WTC11 (cell line): ENCODE measurements around the gene PHB1. TPM values are rescaled to one million over a fixed set of nuclear protein-coding genes. Genes with fewer than 3 reads are reported as not detected.
A peak's percentile ranks its signal among the peaks of the same experiment; 100 is the strongest.

Experiments
- ATAC-seq: fragments of 200-7000 bp; cut with Tn5 transposase; 2 replicates; pipeline ENCODE4 v1.10.0; 2021; ENCODE audit warnings: mild to moderate bottlenecking, moderate library complexity
- CTCF ChIA-PET: fragments of 300-600 bp; sonication (Branson Sonifier 250); formaldehyde crosslinking; loops from one replicate; lab custom pipeline; 2021; ENCODE audit warnings: antibody characterized with exemption; lab: Charles Lee
- POLR2A ChIA-PET: fragments of 350-600 bp; sonication (Branson Sonifier 250); formaldehyde crosslinking; loops from one replicate; lab custom pipeline; 2021; ENCODE audit warnings: antibody characterized with exemption; lab: Charles Lee
- DNase-seq: peaks from one replicate; pipeline ENCODE4 v3.0.0; 2021; ENCODE audit warnings: low spot score
- H3K27ac Mint-ChIP-seq: 2 replicates; pipeline ENCODE4 v1.8.0; 2021; ENCODE audit warnings: mixed read lengths
- H3K27me3 Mint-ChIP-seq: 2 replicates; pipeline ENCODE4 v1.8.0; 2021; ENCODE audit warnings: low read depth, mild to moderate bottlenecking, moderate library complexity, mixed read lengths
- H3K36me3 Mint-ChIP-seq: 2 replicates; pipeline ENCODE4 v1.8.0; 2021; ENCODE audit warnings: mixed read lengths
- H3K4me1 Mint-ChIP-seq: 2 replicates; pipeline ENCODE4 v1.8.0; 2022; ENCODE audit warnings: mixed read lengths
- H3K4me3 Mint-ChIP-seq: 2 replicates; pipeline ENCODE4 v1.8.0; 2021; ENCODE audit warnings: mild to moderate bottlenecking, moderate library complexity, mixed read lengths
- H3K9me3 Mint-ChIP-seq: 2 replicates; pipeline ENCODE4 v1.8.0; 2021; ENCODE audit warnings: mixed read lengths
- EMX1 ChIP-seq: fragments of 250-450 bp; sonication (Bioruptor Pico); IDR thresholded peaks from 2 replicates; pipeline ENCODE4 v1.8.0; 2021; ENCODE audit warnings: mild to moderate bottlenecking
- FOXP4 ChIP-seq: sonication (generic); formaldehyde crosslinking; IDR thresholded peaks from 2 replicates; pipeline ENCODE4 v1.8.0; 2022; ENCODE audit warnings: mild to moderate bottlenecking, missing genetic modification reagents
- GABPB1 ChIP-seq: sonication (generic); formaldehyde crosslinking; IDR thresholded peaks from 2 replicates; pipeline ENCODE4 v1.8.1; 2023; ENCODE audit warnings: mild to moderate bottlenecking, missing genetic modification reagents
- JAZF1 ChIP-seq: fragments of 250-450 bp; sonication (Bioruptor Pico); IDR thresholded peaks from 2 replicates; pipeline ENCODE4 v1.9.0; 2021; ENCODE audit warnings: moderate library complexity, mild to moderate bottlenecking, inconsistent platforms
- KAT7 ChIP-seq: sonication (generic); formaldehyde crosslinking; IDR thresholded peaks from 2 replicates; pipeline ENCODE4 v1.8.1; 2023; ENCODE audit warnings: missing genetic modification reagents, mild to moderate bottlenecking, borderline replicate concordance
- NR2C2 ChIP-seq: sonication (generic); formaldehyde crosslinking; IDR thresholded peaks from 2 replicates; pipeline ENCODE4 v1.8.0; 2022; ENCODE audit warnings: mild to moderate bottlenecking, missing genetic modification reagents
- TEAD1 ChIP-seq: sonication (generic); formaldehyde crosslinking; IDR thresholded peaks from 2 replicates; pipeline ENCODE4 v1.8.0; 2022; ENCODE audit warnings: mild to moderate bottlenecking, missing genetic modification reagents
- ZNF121 ChIP-seq: sonication (generic); formaldehyde crosslinking; IDR thresholded peaks from 2 replicates; pipeline ENCODE4 v1.8.0; 2023; ENCODE audit warnings: missing genetic modification reagents
- ZNF219 ChIP-seq: sonication (generic); formaldehyde crosslinking; IDR thresholded peaks from 2 replicates; pipeline ENCODE4 v1.8.0; 2023; ENCODE audit warnings: missing genetic modification reagents, mild to moderate bottlenecking, borderline replicate concordance
- ZNF263 ChIP-seq: sonication (generic); formaldehyde crosslinking; IDR thresholded peaks from 2 replicates; pipeline ENCODE4 v1.8.1; 2022; ENCODE audit warnings: low read depth, mild to moderate bottlenecking, moderate library complexity, missing genetic modification reagents
- ZNF317 ChIP-seq: sonication (generic); formaldehyde crosslinking; IDR thresholded peaks from 2 replicates; pipeline ENCODE4 v1.8.1; 2023; ENCODE audit warnings: low read depth, mild to moderate bottlenecking, moderate library complexity, missing genetic modification reagents, borderline replicate concordance
- total RNA-seq: library from RNA; stranded (reverse); gene quantifications from 3 replicates; pipeline ENCODE4 v1.2.3, GENCODE V29; 2021
- TF ChIP-seq, protein P1 (sequence below): sonication (generic); formaldehyde crosslinking; IDR thresholded peaks from 2 replicates; pipeline ENCODE4 v1.8.1; 2023; ENCODE audit warnings: mild to moderate bottlenecking, missing genetic modification reagents
- TF ChIP-seq, protein P2 (sequence below): sonication (generic); formaldehyde crosslinking; IDR thresholded peaks from 2 replicates; pipeline ENCODE4 v1.8.1; 2022; ENCODE audit warnings: mild to moderate bottlenecking, missing genetic modification reagents, moderate library complexity, borderline replicate concordance

Gene PHB1
- total RNA-seq, 1 experiment from 2014 or later = 375 TPM

DNA sequence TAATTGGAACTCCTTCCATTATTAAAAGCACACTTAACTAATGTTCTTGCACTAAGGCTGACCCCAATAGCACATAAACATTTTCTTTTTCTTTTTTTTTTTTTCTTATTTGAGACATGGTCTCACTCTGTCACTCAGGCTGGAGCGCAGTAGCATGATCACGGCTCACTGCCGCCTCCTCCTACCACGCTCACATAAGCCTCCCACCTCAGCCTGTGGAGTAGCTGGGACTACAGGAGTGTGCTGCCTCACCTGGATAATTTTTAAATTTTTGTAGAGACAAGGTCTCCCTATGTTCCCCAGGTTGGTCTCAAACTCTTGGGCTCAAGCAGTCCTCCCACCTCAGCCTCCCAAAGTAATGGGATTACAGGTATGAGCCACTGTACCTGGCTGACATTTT lies 51.4 kb downstream of the PHB1 start (continued):
- TF ChIP-seq, protein P1, sequence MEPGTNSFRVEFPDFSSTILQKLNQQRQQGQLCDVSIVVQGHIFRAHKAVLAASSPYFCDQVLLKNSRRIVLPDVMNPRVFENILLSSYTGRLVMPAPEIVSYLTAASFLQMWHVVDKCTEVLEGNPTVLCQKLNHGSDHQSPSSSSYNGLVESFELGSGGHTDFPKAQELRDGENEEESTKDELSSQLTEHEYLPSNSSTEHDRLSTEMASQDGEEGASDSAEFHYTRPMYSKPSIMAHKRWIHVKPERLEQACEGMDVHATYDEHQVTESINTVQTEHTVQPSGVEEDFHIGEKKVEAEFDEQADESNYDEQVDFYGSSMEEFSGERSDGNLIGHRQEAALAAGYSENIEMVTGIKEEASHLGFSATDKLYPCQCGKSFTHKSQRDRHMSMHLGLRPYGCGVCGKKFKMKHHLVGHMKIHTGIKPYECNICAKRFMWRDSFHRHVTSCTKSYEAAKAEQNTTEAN (CRISPR knock-in tag) = no peak
- TF ChIP-seq ZNF263 (CRISPR knock-in tag) (no peak), NR2C2 (CRISPR knock-in tag) (no peak), ZNF121 (CRISPR knock-in tag) (no peak), ZNF317 (CRISPR knock-in tag) (no peak), JAZF1 (CRISPR knock-in tag) (no peak)

DNA sequence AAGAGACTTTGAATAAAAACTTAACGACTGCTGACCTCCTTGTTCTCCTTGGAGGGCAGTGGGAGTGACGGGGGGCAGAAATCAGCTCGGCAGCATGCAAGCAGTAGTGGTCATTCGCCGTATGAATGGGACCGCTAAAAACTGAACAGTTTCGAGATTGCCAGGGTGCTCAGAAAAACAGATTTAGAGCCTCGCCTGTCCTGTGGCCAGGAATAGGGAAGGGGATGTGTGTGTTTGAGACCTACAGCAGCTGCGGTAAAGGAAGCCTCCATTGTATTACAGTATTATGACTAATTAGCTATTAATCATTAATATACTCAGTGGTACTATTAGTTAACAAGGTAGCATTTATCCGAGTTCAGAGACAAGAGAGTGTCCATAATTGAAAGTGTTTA lies 52.0 kb downstream of the PHB1 start:
- H3K36me3 Mint-ChIP-seq = no peaks in the 10 kb centered on the region
- no peak for TF ChIP-seq EMX1
- 0 out of 2 replicates have a peak, but pooled peaks have one; percentile 1 for TF ChIP-seq GABPB1 (CRISPR knock-in tag)
- ChIA-PET CTCF (interaction anchor here (0.6 to 4.8 kb wide), 9 partner anchors 8 to 1325 kb away, joined by 3 to 19 read pairs (median 3); no protein-coding TSS in a partner anchor), POLR2A (interaction anchor here (0.5 to 0.8 kb wide), 2 partner anchors 9 to 513 kb away, joined by 3 to 4 read pairs; no protein-coding TSS in a partner anchor)
- no peaks in the 10 kb centered on the region for H3K9me3 Mint-ChIP-seq
- peak overlapping the region; percentile 76 for H3K4me3 Mint-ChIP-seq
- ATAC-seq (peak; percentile 1), DNase-seq (no peak)
- H3K4me1 Mint-ChIP-seq = peaks cover 41% of the 10 kb centered on the region
- peak overlapping the region; percentile 79 for H3K27ac Mint-ChIP-seq
- no peaks in the 10 kb centered on the region for H3K27me3 Mint-ChIP-seq

DNA sequence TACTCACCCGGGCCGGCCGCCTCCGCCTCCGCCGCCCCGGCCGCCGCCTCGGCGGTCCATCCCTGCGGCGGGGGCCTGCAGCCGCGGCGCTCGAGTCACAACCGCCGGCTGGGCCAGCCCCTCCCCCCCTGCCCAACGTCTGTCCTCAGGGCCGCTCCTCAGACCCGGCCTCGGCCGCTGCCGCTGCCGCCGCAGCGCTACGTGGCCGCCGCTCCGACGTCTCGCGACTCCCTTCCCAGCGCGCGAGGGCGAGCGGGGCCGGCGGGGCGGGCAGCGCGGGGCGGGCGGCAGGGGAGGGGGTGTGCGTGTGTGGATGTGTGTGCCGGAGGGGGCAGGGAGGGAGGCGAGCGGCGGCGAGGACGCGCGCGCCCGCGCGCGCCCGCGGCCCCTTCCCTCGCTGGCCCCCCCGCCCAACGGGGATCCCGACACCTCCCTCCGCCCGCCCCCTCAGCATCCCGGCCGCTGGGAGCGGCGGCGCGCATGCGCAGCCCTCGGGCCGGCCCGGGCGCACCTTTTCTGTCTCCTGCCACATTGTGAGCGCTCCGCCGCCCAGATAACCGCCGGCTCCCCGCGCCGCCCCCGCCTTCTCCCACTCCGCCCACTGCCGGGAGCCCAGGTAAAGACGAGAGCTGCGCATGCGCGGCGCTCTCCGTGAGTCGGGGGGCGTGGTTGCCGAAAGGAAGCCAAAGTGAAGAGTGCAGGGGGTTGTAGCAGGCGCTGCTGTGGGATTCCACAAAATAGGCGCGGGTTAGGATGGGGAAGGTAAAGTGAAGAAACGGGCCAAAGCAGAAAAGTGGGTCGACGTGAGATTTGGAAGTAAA lies 52.6 kb downstream of the PHB1 start, which contains the start of gene ZNF652:
Gene ZNF652 (minus strand): TSS at position 349 of the 821 bp plus-strand sequence. CDS start 44,525 bp downstream, outside the sequence.
- ATAC-seq = peak; percentile 85
- Mint-ChIP-seq H3K27ac (peak within 1 kb of the TSS; percentile 93), H3K27me3 (no peaks in the 10 kb centered on the region), H3K36me3 (no peaks in the 10 kb centered on the region), H3K9me3 (no peaks in the 10 kb centered on the region), H3K4me1 (peaks cover 42% of the 10 kb centered on the region), H3K4me3 (peak within 1 kb of the TSS; percentile 91)
- TF ChIP-seq EMX1 (no peak), KAT7 (CRISPR knock-in tag) (0 out of 2 replicates have a peak, but pooled peaks have one; percentile 13), GABPB1 (CRISPR knock-in tag) (peak; percentile 43; the same call in 1 of the 2 replicates), FOXP4 (CRISPR knock-in tag) (peak; percentile 65)
- TF ChIP-seq, protein P2, sequence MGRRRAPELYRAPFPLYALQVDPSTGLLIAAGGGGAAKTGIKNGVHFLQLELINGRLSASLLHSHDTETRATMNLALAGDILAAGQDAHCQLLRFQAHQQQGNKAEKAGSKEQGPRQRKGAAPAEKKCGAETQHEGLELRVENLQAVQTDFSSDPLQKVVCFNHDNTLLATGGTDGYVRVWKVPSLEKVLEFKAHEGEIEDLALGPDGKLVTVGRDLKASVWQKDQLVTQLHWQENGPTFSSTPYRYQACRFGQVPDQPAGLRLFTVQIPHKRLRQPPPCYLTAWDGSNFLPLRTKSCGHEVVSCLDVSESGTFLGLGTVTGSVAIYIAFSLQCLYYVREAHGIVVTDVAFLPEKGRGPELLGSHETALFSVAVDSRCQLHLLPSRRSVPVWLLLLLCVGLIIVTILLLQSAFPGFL (CRISPR knock-in tag) = no peak
- ChIA-PET POLR2A (interaction anchor here (0.8 kb wide), 2 partner anchors 9 to 38 kb away, joined by 3 to 4 read pairs; no protein-coding TSS in a partner anchor), CTCF (interaction anchor here (0.6 to 4.8 kb wide), 9 partner anchors 9 to 1325 kb away, joined by 3 to 19 read pairs (median 3); no protein-coding TSS in a partner anchor)
- peak; percentile 98 for DNase-seq

GRCh38 chr17:49361129-49361901 lies 53.4 kb downstream of the PHB1 start:
- no peaks in the 10 kb centered on the region; the same call in 1 of the 2 replicates for H3K36me3 Mint-ChIP-seq
- DNase-seq (peak; percentile 19), ATAC-seq (peak; percentile 5)
- H3K27me3 Mint-ChIP-seq = no peaks in the 10 kb centered on the region
- H3K4me3 Mint-ChIP-seq = peak overlapping the region; percentile 91
- ChIA-PET CTCF (interaction anchor here (0.6 to 4.8 kb wide), 3 partner anchors 15 to 196 kb away, joined by 3 to 19 read pairs (median 3); no protein-coding TSS in a partner anchor), POLR2A (interaction anchor here (0.5 to 0.8 kb wide), 2 partner anchors 38 to 358 kb away, joined by 3 to 4 read pairs; no protein-coding TSS in a partner anchor)
- TF ChIP-seq TEAD1 (CRISPR knock-in tag) (no peak), KAT7 (CRISPR knock-in tag) (0 out of 2 replicates have a peak, but pooled peaks have one; percentile 54), ZNF219 (CRISPR knock-in tag) (peak; percentile 63; the same call in 1 of the 2 replicates)
- peak overlapping the region; percentile 93 for H3K27ac Mint-ChIP-seq
- peaks cover 42% of the 10 kb centered on the region for H3K4me1 Mint-ChIP-seq
- no peaks in the 10 kb centered on the region for H3K9me3 Mint-ChIP-seq
